ENCODE data around the gene SPOP.

The SPOP gene

DNA sequence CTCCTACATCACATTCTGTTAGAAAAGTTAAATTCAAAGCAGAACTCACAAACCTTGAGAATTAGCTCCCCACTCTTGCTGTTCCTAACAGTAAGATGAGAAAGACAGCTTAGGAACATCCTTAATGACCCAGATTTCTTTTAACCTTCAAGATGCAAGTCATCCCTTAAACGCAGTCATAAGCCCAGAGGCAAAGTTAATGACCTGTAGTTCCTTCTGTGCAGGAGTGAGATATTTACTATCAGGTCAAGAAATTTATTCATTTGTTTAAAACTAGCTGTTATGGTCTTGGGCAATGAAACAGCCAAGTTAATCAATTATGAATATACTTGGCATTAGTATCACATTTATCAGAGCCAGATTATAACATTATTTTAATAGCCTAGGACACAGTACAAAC, 65.2 kb downstream of the SPOP start:
- no peak for DNase-seq

DNA sequence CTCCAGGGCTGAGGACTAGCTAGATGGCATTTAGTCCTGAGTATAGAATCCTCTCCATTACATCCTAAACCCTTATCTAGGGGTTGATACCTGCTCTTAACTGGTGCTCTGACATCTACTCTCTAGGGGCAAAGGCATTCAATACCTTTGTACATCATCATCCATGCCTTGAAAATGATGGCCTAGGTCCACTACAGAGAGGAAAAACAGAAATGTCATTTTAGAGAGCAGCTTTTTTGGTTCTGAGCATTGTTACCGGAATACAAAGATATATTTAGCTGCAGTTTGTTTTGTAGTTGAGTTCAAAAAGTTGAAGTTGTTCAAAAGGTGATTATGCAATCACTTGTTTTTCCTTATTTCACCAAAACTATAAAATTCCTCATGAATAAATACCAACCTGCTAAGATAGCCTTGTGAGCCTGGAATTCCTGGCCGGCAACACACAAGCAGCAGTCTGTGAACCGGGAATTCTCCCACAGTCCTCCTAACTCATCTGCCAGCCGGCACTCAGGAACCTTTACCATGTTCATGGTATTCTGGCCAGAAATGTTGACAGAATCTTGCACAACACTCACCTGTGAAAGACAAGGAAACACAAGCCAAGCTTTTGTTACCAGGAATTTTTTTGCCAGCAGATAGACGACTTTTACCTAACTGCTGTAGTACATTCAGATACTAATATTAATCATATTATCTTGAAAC, 66.9 kb downstream of the SPOP start:
- no peak for DNase-seq

DNA sequence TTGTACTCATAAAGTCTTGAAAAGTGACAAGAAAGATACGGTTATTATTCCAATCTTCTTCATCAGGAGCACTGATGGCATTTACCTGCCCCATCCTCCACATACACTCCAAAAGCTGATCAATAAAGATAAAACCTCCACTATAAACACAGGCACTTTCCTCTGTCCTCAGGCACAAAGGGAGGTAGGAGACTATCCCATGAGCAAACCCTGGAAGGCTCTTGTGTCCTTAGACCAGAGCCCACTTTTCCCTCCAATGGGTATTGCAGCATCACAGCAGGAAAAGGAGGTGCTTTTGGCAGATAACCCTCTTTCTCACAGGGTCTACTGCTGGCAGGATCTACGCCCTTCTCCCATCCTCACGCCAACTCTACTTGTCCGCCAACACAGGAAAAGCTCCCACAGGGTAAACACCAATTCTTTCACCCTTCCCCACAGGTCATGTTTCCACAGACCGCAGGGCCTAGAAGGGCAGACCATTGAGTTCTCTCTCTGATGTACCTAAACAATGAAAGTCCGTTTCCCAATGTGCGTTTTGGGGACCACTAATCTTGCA, 73.5 kb downstream of the SPOP start:
- no peak for DNase-seq

DNA sequence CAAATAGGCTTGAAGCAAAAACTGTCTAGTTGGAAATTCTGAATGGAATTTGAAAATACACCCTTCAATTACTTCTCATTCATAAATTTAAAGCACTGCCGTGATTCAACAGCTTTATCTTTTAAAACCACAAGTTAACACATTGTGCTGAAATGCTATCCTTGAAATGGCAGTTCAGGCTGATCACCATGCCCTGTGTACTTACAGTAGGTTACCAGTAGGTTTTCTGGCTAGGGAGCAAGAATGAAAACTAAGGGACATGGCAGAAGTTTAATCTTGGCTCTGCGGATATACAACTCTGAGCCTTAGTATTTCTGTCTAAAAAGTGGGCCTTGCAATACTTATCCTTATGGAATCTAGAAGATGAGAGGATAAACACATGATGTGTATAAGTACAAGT, 74.2 kb downstream of the SPOP start:
- no peak for DNase-seq

DNA sequence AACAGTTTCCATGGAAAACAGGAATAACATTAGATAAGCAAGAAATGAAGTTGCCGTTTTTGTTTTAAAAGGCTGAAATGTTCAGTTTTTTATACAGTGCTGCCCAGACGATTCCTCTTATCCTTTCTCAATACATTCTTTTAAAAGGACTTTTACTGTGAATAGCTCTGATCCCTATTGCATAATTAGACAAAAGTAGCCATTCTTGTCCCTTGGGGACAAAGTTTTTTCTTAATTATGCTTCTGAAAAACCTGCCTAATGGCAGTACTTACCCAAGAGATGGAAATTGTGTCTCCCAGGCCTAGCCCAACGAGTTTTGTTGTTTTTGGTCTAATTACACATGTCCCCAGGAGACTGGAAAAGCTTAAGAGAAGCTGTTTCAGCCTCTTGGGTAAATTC, 74.7 kb downstream of the SPOP start:
- DNase-seq: no peak

DNA sequence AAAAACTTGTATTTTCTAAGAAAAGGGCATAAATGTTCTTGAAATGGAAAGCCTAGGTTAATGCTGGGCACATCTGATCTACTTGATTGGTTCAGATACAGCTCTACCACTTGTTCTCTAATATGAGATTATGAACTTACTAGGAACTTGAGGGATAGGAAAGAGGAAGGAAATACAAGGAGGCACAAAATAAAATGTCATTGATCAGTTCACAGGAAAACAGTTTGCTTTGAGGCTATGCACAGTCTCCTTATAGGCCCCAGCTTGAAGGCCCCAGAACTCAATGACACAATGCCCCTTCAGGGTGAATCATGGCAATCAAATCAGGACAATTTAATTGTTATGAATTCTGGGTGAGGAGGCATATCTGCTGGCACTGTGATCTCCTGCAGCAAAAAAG, 75.1 kb downstream of the SPOP start:
- DNase-seq: no peak

DNA sequence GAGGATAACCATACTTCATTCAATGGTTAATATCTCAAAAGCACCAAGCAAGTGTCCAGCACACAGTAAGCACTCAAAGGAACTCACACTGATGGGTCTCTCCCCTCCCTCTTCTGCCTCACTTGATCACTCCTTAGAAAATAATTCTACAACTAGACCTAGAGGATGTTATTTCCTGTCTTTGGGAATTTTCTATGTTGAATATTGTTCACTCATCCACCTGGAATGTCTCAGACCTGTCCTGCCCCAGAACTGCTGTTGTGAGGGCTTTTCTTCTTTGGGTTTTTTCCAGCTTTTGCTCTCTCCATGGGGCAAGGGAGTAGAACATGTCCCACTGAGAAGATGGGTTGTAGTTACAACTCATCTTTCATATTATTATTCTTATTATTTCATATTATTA, 76.9 kb downstream of the SPOP start:
- no peak for DNase-seq

DNA sequence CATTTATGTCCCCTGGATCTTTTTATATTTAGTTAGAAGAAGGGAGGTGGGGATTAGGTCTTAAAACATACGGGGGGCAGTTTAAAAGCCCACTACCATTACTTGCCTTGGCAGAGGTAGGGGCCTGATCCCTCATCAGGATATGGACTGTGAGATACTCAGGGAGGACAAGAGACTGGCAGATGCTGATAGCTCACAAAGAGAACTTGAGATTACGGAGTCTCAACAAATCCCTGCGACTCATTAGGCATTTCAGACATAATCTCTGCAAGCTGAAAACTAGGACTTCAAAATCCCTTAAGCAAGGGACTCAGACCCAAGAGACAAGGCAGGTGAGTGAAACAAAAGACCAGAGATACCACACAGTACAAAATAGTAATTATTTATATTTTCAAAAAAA, 79.0 kb downstream of the SPOP start:
- DNase-seq: no peak

DNA sequence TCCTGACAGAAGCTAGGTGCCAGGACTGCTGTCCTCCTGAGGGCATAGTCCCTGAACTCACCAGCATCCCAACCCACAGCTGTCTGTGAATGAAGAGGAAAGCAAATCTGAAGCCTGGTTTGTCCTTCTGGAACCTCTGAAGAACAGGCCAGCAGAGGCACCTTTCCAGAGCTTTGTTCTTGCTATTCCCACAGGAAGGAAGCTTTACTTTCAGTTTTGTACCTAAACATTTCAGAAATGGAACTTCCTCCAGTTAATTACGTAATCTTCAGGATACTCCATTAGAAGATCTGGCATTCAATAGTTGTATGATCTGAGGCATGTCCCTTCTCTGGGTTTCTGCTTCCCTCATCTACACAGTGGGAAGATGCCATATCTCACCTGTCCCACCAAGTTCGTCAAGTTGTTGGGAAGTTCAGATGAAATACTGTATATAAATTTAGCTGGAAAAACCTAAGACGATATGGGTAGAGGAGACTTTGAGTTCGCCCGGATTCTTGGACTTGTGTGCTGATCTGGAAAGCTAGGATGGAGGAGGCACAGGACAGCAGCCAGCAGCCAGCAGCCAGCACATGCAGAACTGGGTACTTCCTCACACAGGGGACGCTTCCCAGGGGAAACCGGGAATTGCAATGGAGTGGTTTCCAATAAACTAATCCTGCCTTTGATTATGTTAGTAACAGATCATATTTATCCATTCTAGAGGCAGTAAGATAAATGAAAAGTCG, 79.8 kb downstream of the SPOP start:
- no peak for DNase-seq

DNA sequence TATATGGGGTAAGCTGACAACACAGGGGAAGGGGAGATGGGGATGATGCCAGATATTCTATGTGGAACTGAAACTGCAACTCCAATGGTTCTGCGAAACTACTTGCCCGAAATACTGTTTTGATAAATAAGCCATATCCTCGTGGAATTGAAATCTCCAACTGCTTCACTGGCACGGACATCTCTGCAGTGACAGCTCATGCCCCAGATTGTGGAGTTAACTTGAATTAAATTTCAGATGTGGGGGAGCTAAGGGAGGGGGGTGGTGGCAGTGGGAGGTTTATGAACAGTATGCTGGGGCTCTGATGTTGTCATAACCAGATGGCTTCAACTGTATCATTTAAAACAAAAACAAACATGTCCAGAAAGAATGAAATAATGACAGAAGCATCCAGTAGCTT, 80.5 kb downstream of the SPOP start:
- no peak for DNase-seq

DNA sequence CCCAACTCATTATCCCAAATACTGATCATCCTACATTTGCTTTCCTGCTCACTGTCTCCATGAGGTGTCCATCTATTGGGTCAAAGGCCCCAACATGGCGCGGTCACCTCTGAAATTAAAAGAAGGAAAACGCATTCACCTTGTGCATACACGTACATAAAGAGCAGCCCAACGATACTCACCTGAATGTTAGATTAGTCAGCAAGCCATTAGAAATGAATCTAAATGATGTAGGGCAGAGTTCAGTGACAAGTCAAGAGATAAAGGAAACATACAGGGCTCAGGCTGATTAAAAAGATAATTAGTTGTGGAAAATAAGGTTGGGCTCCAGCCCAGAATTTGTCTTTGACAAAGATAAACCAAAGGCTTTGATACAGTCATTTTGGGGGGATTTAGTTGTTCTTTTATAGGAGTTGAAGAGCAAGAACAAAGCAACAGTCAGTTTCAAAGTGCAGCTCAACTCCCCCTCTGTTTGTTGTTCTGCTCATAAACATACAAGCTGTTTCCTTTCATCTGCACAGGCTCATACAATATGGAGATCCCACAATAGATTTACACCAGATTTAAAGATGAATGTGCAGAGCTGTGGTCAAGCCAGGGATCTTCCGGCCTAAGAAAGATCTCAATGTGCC, 81.2 kb downstream of the SPOP start:
- no peak for DNase-seq

DNA sequence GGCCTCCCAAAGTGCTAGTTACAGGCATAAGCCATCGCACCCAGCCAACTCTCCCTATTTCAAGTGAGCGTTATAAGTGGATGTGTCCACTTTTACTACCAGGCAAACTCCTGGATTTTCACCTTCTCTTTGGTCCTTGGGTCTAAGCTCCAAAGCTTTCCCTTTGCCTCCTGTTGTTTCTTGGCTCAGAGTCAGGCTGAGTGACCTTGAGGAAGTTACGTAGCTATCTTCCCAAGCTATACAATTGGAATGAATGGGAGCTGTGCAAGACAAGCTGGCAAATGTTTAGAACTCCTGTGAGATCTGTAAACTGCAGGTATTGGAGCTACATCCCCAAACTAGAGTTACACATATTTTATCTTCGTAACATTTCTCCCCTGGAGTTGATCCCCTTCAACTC, 81.9 kb downstream of the SPOP start:
- DNase-seq: no peak

DNA sequence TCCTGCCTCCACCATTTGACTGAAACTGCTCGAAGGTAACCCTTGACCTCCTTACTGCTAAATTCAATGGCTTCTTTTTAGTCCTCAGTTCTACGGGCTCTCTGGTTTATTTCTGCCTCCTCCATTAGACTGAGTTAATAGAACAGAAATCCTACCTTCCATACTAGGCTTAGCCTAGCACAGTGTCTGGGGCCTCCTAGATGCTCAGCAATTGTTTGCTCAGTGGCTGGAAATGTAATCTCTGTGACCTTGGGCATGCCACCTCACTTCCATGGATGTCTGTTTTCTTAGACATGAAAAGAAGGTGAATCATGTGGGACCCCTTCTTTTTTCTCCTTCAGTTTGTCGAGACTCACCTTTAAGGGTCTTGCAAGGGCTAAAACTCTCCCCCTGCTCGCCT, 82.6 kb downstream of the SPOP start:
- no peak for DNase-seq

DNA sequence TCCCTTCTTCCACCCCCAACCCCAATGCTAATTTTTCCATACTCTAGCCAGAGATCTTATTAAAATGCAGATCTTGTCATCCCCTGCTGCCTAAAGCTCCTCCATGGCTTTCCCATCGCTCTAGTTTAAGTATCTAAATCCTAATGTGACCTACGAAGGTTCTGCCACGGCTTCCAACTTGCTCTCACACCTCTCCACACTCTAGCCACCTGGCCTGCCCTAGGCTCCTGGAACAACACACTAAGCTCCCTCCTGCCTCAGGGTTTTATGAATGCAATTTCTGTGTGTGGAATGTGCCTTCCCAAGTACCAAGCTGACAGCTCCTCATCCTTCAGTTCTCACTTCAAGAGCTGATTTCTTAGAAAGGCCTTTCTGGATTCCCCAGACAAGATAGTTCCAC, 85.6 kb downstream of the SPOP start:
- no peak for DNase-seq

DNA sequence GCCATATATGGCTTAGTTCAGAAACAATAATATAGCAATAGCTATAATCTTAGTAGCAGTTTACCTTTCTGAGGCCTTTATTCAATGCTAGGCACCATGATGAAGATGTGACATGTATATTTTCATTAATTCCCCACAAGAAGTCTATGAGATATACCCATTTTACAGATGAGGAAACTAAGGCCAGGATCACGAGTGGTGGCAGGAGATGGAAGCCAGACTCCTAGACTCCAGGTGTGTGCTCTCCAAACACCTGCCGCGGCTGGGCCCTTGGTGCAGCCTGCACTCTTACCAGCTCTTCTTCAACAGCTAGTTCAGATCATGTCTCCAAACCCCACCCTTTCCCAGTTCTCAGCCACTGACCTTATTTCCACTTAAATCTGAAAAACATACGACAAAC, 87.0 kb downstream of the SPOP start:
- DNase-seq: no peak

DNA sequence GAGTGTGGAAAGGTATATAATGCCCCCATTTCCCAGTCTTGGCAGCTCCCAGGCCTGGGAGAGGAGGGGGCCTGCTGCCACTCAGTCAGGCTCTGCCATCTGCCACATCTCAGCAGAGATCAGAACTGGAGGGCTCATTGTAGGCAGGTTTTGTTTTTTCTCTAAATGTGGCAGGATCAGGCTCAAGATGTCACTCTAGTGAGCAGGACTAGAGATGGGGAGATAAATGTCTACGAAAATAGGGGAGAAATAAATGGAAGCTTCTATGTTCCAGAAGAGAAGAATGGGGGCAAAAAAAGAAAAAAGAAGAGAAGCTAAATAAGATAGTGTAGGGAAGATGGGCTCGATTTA, 88.3 kb downstream of the SPOP start:
- DNase-seq: no peak

DNA sequence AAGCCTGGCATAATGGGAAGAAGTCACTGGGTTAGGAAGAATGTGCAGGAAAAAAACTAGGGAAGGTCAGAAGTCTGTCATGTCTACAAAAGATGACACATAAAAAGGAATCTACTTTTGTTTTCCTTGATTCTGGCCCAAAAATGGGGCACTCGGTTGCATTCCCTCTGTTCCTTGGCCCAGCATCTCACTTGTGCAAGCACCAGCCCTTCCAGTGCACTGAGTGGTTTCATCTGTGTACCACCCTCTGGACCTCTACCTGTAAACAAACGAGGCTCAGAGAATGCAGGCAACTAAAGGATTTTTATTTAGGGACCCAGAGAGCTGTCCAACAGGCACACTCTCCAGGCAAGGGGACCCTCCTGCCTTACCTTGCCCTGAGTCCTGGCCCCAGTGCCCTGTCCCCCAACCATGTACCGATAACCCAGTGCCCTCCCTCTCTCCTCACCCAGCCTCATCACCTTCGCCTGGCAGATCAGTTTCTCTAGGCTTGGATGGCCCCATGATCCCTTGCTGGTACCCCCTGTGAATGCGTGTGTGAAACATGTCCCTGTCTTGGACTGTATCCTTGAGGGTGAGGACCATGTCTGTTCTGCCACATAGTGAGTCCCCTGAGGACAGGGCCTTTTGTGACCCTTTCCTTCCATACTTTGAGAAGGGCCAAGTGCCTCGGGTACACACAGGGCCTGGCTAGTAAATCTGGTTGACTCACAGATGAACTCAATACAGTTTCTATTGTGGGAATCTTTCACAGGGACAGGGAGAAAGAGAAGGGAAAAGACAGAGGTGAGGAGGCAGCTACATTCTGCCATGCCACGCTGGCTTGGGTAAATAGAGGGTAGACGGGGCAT, 88.9 kb downstream of the SPOP start:
- DNase-seq: no peak

DNA sequence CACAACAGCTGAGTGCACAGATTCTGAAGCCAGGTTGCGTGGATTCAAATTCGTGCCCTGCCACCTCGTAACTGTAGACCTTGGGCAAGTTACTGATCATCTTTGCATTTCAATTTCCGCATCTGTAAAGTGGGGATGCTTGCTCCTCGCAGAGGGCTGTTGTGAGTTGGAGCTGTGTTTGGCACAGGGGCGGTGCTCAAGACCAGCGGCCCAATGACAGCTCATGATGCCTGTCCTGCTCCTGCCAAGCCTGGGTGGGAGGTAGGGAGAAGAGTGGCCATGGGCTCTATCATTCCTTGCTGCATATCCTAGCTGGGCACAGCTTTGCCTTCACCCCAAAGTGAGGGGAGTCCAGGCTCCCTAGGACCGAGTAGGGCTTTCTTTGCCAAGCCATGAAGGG, 89.6 kb downstream of the SPOP start:
- DNase-seq: no peak

DNA sequence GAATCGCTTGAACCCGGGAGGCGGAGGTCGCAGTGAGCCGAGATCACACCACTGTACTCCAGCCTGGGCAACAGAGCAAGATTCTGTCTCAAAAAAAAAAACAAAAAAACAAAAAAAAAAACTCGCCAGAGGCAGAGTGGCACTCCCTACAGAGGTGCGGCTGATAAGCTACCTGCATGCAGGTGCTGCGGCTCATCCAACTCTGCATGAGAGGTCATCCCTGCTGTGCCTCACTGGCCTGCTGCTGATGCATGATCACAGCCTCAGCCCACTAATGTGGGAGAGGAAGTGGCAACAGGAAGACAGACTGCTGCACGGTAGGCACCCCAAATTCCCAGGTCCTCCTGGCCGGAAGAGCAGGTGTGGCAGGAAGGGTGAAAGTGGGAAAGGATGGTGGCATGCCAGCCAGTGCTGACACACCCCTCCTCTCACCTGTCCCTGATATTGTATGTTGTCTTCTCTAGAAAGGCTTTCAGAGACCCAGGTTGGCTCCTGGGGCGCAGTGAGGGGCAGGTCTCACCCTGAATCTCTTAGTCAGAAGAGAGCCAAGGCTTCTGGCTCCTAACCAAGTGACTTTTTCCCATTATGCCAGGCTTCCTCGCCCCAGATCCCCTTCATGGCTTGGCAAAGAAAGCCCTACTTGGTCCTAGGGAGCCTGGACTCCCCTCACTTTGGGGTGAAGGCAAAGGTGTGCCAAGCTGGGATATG, 90.4 kb downstream of the SPOP start:
- no peak for DNase-seq

DNA sequence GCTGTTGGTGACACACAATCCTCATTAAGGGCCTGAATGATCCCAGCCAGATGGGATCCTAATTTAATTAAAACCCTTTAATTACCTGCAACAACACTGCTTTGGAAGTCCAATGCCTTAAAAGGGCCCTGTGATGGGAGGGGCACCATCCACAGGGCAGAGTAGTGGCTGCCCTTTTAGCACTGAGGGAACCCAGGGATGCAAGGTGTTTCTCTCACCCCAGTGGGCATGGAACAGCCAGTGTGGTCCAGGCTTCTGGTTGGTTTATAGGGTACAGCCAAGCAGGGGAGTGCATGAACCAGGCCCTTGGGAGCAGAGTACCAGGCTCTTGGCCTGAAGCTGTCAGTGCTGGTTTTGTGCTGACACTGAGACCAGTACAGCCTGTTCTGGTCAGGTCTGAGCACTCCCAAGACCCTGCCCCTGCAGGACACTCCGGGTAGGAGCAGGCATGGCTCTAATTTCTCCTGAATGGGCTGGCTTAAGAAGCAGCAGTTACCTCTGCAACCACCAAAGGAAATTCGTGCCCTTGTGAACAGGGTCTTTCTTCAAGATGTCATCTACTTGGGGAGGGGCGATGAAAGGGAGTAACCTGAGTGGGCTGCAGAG, 92.4 kb downstream of the SPOP start:
- no peak for DNase-seq

DNA sequence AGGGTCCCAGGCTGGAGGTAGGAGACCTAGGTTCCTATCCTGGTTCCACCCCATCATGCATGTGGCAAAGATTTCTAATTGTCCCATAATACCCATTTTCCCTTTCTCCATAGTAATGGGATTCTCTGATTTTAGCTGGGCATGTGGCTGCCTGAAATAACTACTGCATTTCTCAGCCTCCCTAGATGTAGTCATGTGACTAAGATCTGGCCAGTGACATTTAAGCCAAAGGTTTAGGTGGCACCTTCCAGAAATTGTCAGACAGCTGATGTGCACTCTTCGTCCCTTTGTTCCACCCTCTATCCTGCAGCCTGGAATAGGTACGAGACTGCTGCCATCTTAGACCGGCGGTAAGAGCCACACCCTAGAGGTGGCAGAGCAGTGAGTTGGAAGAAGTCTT, 94.0 kb downstream of the SPOP start:
- DNase-seq: no peak

DNA sequence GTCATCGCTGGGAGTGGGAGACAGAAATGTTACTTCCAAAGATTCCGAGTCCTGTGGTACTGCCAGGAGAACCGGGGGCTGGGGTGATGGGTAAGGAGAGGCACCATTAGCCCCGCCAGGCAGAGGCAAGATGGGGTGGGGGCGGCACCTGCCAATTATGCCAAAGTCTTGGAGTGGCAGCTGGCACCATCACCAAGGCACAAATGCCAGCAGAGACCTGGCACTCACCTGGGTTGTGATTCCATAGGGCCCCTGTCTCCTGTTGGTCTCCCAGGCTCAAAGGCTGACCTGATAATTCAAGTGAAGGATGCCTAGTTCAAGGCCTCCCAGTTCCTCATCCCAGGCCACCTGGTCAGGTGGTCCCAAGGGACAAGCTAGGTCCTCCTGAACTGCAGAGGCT, 94.7 kb downstream of the SPOP start:
- DNase-seq: no peak

Measured in activated CD4-positive, alpha-beta T cell treated with anti-CD3 and anti-CD28 coated beads, Interleukin-2, amount 50 U/mL, for 4 hours (primary cell).